Right lobe of liver (tissue), 6 donors: ENCODE measurements around the gene KAZN. TPM values are rescaled to one million over a fixed set of nuclear protein-coding genes. Genes with fewer than 3 reads are reported as not detected.

Source experiments
- ATAC-seq, 4 donors: fragments of 200-7000 bp; cut with Tn5 transposase; one replicate each; pipeline ENCODE4 v1.9.1; 2020; ENCODE audit warnings: mild to moderate bottlenecking in 4 of 4, moderate library complexity in 4 of 4
- DNase-seq, 3 donors: peaks; one replicate each; pipeline ENCODE4 v3.0.0-alpha.2; 2020
- H3K27ac ChIP-seq, 3 donors: fragments of 200-600 bp; one replicate each; pipeline ENCODE4 v1.8.0; 2022
- H3K27me3 ChIP-seq, 2 donors: fragments of 200-600 bp; one replicate each; pipeline ENCODE4 v1.8.0; 2022
- H3K36me3 ChIP-seq, 4 donors: fragments of 200-600 bp; sonication (generic) in 1 of 4; one replicate each; pipeline versions ENCODE4 v1.5.1 to v1.8.0; 2017 to 2022; ENCODE audit warnings: control low read depth in 1 of 4
- H3K4me1 ChIP-seq, 4 donors: fragments of 200-600 bp; sonication (generic) in 1 of 4; one replicate each; pipeline versions ENCODE4 v1.5.1 to v1.8.0; 2017 to 2022; ENCODE audit warnings: control low read depth in 1 of 4
- H3K4me3 ChIP-seq, 3 donors: fragments of 200-600 bp; one replicate each; pipeline ENCODE4 v1.8.0; 2022
- H3K9me3 ChIP-seq, 4 donors: fragments of 200-600 bp; sonication (generic) in 1 of 4; one replicate each; pipeline versions ENCODE4 v1.5.1 to v1.8.0; 2017 to 2022; ENCODE audit warnings: control low read depth in 1 of 4
- CTCF ChIP-seq, 4 donors: fragments of 200-600 bp in 3 of 4; fragments of 450-650 bp in 1 of 4; IDR thresholded peaks; one replicate each; pipeline versions ENCODE4 v1.5.1 to v1.8.0; 2016 to 2022; ENCODE audit warnings: antibody characterized with exemption in 4 of 4, mild to moderate bottlenecking in 2 of 4
- POLR2A ChIP-seq: fragments of 450-650 bp; IDR thresholded peaks from one replicate; pipeline ENCODE4 v1.6.1; 2017; ENCODE audit warnings: antibody characterized with exemption, mild to moderate bottlenecking
- WGBS: methylation state at CpG from one replicate; pipeline ENCODE4 v1.1.6; 2018; ENCODE audit warnings: low coverage, low lambda C conversion rate; ENCODE audit not compliant: insufficient coverage; ENCODE audit errors: missing lambda C conversion rate; 5-methylcytosine and 5-hydroxymethylcytosine counted together
- intact Hi-C, 2 donors: fragments of 100-400 bp; cut with DNase I; formaldehyde crosslinking; loops; one replicate each; pipeline versions ENCODE4 v1.11.2 to v1.14.1; 2022
- total RNA-seq, 6 experiments: library from RNA; depleted of rRNA in 2 of 6; stranded (reverse); fragments of >200 nt in 2 of 6; fragmentation: NEBNext Ultra II Directional in 3 of 6; extraction: Animal tissue kit (Norgen Biotek cat#: 25700) in 3 of 6; gene quantifications; one replicate each; pipeline versions ENCODE4 v1.1.0 to v1.2.4, GENCODE V29; 2016 to 2023
- donor health status: DM: no; HTN: yes; CAD: no.
- donor health status: DM: no; HTN: no; CAD: no.
- donor health status: DM: no; HTN: no; CAD: no.
- donor health status: DM: no; HTN: yes; CAD: no.
- donor health status: DM: no; HTN: yes; CAD: no.

The KAZN gene
- total RNA-seq, 6 experiments from 2014 or later: 1.5 to 7.2 (median 2.7) TPM

GRCh38 chr1:14855801-14856200, 257.3 kb downstream of the KAZN start:
- no peaks in the 10 kb centered on the region for H3K27me3 ChIP-seq
- no peaks in the 10 kb centered on the region for H3K4me1 ChIP-seq
- DNase-seq: no peak
- no peak overlapping the region for H3K4me3 ChIP-seq
- WGBS: 52% methylated on average over 4 of the region's 6 CpGs
- ATAC-seq: no peak
- no peaks in the 10 kb centered on the region for H3K9me3 ChIP-seq
- H3K27ac ChIP-seq: no peak overlapping the region
- intact Hi-C loops: no loop called here
- no peak for TF ChIP-seq POLR2A
- TF ChIP-seq CTCF (IDR thresholded peaks at IDR 0.05): no peak
- no peaks in the 10 kb centered on the region for H3K36me3 ChIP-seq

DNA sequence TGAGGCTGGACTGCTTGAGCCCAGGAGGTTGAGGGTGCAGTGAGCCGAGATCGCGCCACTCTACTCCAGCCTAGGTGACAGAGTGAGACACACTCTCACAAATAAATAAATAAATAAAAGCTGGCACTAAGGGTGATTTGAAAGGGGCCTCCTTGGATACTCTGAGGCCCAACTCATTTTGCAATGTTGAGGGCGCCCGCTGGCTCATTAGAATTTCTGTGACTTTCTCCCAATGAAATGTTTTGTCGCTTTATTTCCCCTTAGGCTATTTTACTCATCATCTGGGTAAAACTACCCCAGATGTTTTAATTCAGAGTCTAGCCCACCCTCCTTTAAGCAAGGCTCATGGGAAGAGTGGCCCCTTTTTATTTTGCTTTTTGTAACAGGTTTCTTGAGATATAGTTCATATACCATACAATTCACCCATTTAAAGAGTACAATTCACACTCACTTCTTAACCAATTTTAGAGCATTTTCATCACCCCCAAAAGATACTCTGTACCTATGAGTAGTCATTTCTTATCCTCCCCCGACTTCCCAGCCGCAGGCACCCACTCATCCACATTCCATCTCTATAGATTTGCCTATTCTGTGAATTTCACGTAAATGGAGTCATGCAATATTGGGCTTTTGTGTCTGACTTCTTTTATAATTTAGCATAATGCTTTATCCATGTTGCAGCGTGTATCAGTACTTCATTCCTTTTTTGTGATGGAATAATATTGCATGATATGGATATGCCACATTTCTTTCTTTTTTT, 259.1 kb downstream of the KAZN start:
- intact Hi-C loops: no loop called here
- ATAC-seq (no peak), DNase-seq (no peak)
- H3K4me3 ChIP-seq: no peak overlapping the region
- H3K4me1 ChIP-seq: no peaks in the 10 kb centered on the region
- H3K27ac ChIP-seq: no peak overlapping the region
- TF ChIP-seq POLR2A (no peak), CTCF (IDR thresholded peaks at IDR 0.05) (no peak)
- 83% methylated on average over 7 of the region's 10 CpGs for WGBS
- no peaks in the 10 kb centered on the region for H3K27me3 ChIP-seq
- no peaks in the 10 kb centered on the region for H3K36me3 ChIP-seq
- no peaks in the 10 kb centered on the region for H3K9me3 ChIP-seq

- Histone ChIP-seq H3K4me1 (no peaks in the 10 kb centered on the region), H3K36me3 (no peaks in the 10 kb centered on the region), H3K27ac (no peak overlapping the region), H3K4me3 (no peak overlapping the region), H3K9me3 (no peaks in the 10 kb centered on the region), H3K27me3 (no peaks in the 10 kb centered on the region)
- 42% methylated on average over 11 of the region's 13 CpGs for WGBS
- DNase-seq (no peak), ATAC-seq (no peak)
- intact Hi-C loops: no loop called here
- no peak for TF ChIP-seq POLR2A
- no peak for TF ChIP-seq CTCF (IDR thresholded peaks at IDR 0.05)
These were observed 263.8 kb downstream of the KAZN start for GRCh38 chr1:14862114-14862771.

DNA sequence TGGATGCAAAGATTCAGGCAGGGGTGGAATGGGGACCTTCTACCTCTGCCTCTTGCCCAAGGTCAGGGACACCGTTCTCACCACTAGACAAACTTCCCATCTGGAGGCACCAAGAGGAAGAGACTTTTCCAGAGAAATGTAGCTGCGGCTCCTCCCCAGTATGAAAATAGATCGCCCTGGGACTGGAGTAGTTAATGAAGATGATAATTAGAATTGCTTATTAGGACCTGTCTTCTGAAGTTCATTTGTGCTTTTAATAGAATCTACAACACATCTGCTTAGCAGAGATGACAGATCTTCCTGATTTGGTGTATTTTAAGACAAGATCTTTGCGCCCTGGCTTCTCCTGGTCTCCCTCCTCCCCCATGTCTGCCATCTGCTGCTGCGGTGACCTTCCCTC, 266.6 kb downstream of the KAZN start:
- WGBS: 66% methylated on average over 5 of the region's 5 CpGs
- H3K4me3 ChIP-seq: no peak overlapping the region
- DNase-seq (no peak), ATAC-seq (no peak)
- no peaks in the 10 kb centered on the region for H3K9me3 ChIP-seq
- no peaks in the 10 kb centered on the region for H3K36me3 ChIP-seq
- no peak overlapping the region for H3K27ac ChIP-seq
- no peaks in the 10 kb centered on the region for H3K27me3 ChIP-seq
- no peak for TF ChIP-seq CTCF (IDR thresholded peaks at IDR 0.05)
- TF ChIP-seq POLR2A: no peak
- no peaks in the 10 kb centered on the region for H3K4me1 ChIP-seq
- intact Hi-C loops: no loop called here
